ENCODE data around the gene APOH. TPM values are rescaled to one million over a fixed set of nuclear protein-coding genes. Genes with fewer than 3 reads are reported as not detected.

The APOH gene
- total RNA-seq, 1 experiment from 2014 or later = 1.2 TPM

- no peak for ATAC-seq
- CTCF ChIA-PET = no interaction called here
These were observed 50.6 kb downstream of the APOH start for GRCh38 chr17:66178642-66179041.

GRCh38 chr17:66177048-66177447 is 52.2 kb downstream of the APOH start:
- CTCF ChIA-PET = no interaction called here
- Histone ChIP-seq H3K9me3 (ENCODE audit: control insufficient read depth, insufficient read depth, low read depth, low read length) (no peaks in the 10 kb centered on the region), H3K36me3 (ENCODE audit: control insufficient read depth, insufficient read depth, low read length) (no peaks in the 10 kb centered on the region; the same call in 1 of the 2 replicates), H3K27ac (ENCODE audit: low read length) (no peak overlapping the region), H3K27me3 (ENCODE audit: control insufficient read depth, insufficient read depth, low read length) (no peaks in the 10 kb centered on the region), H3K4me3 (ENCODE audit: low read depth in 2 of 2, low read length in 2 of 2) (no peak overlapping the region), H3K4me1 (ENCODE audit: control insufficient read depth, insufficient read depth, low read length) (no peaks in the 10 kb centered on the region)
- in situ Hi-C loops (cut with HindIII; ENCODE audit: low pct_unique_long_range_greater_than_20kb, low sequenced_read_pairs) = no loop called here
- POLR2A ChIA-PET = interaction anchor here (0.5 kb wide), 1 partner anchor 1580 kb away, joined by 7 read pairs; no protein-coding TSS in a partner anchor
- no peak for TF ChIP-seq CTCF (IDR thresholded peaks at IDR 0.05)
- intact Hi-C loops (cut with micrococcal nuclease; ENCODE audit: unreplicated experiment) = no loop called here
- BruUV-seq (replicated peaks) = no TSS peak
- ATAC-seq (no peak), DNase-seq (ENCODE audit: low read depth, low spot score) (no peak)

More at GRCh38 chr17:66178642-66179041, 50.6 kb downstream of the APOH start:
- Histone ChIP-seq H3K9me3 (ENCODE audit: control insufficient read depth, insufficient read depth, low read depth, low read length) (no peaks in the 10 kb centered on the region), H3K36me3 (ENCODE audit: control insufficient read depth, insufficient read depth, low read length) (no peaks in the 10 kb centered on the region; the same call in 1 of the 2 replicates), H3K4me3 (ENCODE audit: low read depth in 2 of 2, low read length in 2 of 2) (no peak overlapping the region), H3K27me3 (ENCODE audit: control insufficient read depth, insufficient read depth, low read length) (no peaks in the 10 kb centered on the region), H3K4me1 (ENCODE audit: control insufficient read depth, insufficient read depth, low read length) (no peaks in the 10 kb centered on the region), H3K27ac (ENCODE audit: low read length) (no peak overlapping the region)
- intact Hi-C loops (cut with micrococcal nuclease; ENCODE audit: unreplicated experiment) (no loop called here), in situ Hi-C loops (cut with HindIII; ENCODE audit: low pct_unique_long_range_greater_than_20kb, low sequenced_read_pairs) (no loop called here)
- POLR2A ChIA-PET = no interaction called here
- no TSS peak for BruUV-seq (replicated peaks)
- TF ChIP-seq CTCF (IDR thresholded peaks at IDR 0.05) (no peak), REST (IDR thresholded peaks at IDR 0.05; ENCODE audit: insufficient read depth in 1 of 2, low read depth in 2 of 2, low read length in 1 of 2) (no peak), SIN3A (IDR thresholded peaks at IDR 0.05; ENCODE audit: borderline replicate concordance, insufficient read depth, low read depth, low read length) (no peak), TCF7L2 (IDR thresholded peaks at IDR 0.05; ENCODE audit: low read depth, low read length) (no peak), POLR2AphosphoS5 (IDR thresholded peaks at IDR 0.05; ENCODE audit: low read depth, low read length) (no peak)
- DNase-seq (ENCODE audit: low read depth, low spot score) = no peak
